Liver (tissue), 3 donors: ENCODE data around the gene LRGUK.

ENCODE experiments used
- CTCF ChIP-seq: fragments of 150-350 bp; IDR thresholded peaks from 2 replicates; pipeline ENCODE4 v1.5.1; 2017; ENCODE audit warnings: improper control_type of control experiment, low read depth, low read length; ENCODE audit not compliant: missing input control
- JUND ChIP-seq, 2 donors: IDR thresholded peaks; 2 replicates each; pipeline ENCODE4 v1.6.1; 2016; ENCODE audit warnings: antibody characterized with exemption in 2 of 2
- TAF1 ChIP-seq: conservative IDR thresholded peaks from 2 replicates; pipeline ENCODE4 v1.6.1; 2016; ENCODE audit warnings: antibody characterized with exemption, mild to moderate bottlenecking
- donor health status: healthy.
- donor health status: healthy.

GRCh38 chr7:134179036-134180011, 52.2 kb downstream of the LRGUK start:
- TF ChIP-seq CTCF (no peak), JUND (IDR thresholded peaks at IDR 0.05) (no peak), TAF1 (no peak)
